Endothelial cell of coronary artery (primary cell): ENCODE results near the gene CNPY2. TPM values are rescaled to one million over a fixed set of nuclear protein-coding genes. Genes with fewer than 3 reads are reported as not detected.

Experiments used
- total RNA-seq: library from RNA; depleted of rRNA; stranded (reverse); fragments of >200 nt; gene quantifications from 2 replicates; pipeline ENCODE4 v1.2.3, GENCODE V29; 2014

Gene CNPY2
- total RNA-seq, result 45.4 and 74.6 TPM in 2 replicates

DNA sequence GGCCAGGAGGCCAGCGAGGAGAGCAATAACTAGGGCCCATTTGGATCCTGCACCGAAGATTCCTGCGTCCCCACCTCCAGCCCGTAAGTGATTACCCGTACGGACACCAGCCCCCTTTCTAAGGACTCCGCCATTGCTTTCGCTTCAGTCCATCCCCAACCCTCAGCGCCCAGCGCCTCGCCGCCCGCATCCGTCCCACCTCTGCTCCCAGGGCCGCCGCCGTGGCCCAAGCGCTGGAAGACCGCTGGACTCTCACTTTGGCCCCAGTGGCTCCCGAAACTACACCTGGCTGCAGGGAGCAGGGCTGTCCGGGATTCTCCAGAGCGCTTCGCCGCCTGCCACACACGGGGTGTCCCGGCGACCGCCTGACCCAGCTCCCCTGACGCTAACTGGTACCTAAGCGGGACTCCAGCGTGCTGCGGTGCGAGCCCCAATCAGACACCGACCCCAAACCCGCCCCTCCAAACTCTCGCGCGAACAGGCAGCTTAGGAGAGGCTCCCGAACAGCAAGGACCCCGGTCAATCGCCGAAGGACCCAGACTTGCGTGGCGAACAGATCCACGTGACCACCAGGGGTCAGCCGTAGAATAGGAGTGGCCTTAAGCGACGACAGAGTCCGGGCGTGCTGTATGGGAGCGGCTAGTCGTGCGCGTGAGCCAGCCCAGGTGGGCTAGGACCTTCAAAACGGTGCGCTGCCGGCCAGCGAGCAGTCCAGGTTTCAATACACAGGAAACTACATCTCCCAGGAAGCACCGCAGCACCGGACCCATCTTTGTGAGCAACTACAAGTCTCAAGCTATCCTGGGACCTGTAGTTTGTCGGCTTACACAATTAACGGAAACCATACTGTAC, at the start of gene CNPY2:
Gene CNPY2 (minus strand): TSS at position 367 of the 852 bp plus-strand sequence. CDS start 771 bp downstream, outside the sequence.

DNA sequence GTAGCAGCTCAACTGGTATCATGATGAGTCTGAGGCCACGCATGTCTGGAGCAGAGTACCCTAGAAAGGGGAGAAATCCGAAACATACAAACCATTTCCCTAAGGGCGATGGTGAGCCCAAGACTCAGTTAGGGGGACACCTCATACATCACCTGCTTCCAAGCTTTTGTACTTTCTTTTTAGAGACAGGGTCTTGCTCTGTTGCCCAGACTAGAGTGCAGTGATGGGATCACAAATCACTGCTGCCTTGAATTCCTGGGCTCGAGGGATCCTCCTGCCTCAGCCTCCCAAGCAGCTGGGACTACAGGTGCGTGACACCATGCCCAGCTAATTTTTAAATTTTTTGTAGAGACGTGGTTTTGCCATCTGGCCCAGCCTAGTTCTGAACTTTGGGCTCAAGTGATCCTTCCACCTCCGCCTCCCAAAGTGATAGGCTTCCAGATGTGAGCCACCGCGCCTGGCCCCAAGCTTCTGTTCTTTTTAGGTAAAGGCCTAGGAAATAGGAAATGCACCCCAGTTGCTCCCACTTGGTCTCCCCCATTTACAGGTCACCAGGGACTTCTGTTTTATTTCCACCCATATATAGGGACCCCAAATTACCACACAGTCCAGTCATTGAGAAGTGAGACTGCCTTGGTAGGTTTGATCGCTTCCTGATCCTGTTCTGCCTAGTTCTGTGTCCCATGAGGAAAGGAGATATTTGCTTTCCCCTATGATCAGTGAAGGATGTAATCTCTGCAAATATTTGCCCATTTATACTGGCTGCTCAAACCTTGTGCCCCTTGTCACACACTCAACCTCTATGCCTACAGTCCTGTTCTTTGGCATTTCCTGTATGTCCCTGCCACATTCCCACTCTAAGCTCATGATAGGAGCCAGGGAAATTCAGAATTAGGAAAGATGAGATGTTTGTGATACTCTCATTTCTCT, 46.6 kb upstream of the CNPY2 start, which contains the start of gene APOF:
Gene APOF (minus strand): TSS at position 728 of the 930 bp plus-strand sequence. CDS start 112 bp downstream, at position 616.

DNA sequence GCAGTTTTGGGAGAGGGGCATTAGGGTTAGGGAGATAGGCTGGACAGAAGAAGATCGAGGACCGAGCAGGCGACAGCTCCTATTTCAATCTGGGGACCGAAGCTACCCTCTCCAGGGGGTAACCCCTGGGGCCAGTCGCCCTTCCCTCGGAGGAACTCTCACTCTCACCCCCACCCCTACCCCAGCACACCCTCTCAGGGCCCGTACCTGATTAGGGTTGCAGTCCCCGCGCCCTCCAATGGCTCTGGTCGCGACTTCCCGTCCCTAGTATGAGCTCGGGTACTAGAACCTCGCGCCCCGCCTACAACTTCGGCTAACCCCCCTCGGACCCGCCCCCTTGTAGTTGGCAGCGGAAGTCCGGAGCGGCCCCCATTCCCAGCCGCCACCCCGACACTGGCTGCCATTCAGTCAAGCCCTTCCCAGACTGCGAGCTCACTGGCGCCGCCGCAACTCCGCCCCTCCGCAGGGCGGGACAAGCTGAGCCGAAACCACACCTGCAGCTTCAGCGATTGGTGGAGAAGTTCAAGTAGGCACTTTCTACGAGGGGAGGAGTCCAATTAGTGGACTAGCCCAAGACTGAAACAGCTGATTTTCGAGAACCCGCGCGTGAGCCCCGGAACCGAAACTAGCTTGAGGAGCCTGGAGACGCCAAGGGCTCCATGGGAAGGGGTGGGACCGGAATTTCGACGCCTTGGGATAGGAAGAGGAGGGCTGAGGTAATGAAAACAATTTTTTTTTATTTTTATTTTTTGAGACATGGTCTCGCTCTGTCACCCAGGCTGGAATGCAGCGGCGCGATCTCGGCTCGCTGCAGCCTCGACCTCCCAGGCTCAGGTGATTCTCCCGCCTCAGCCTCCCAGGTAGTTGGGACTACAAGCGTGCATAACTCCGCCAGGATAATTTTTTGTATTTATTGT, 44.3 kb upstream of the CNPY2 start, which contains the start of gene STAT2:
Gene STAT2 (minus strand): TSS at position 257 of the 917 bp plus-strand sequence. CDS start 3,536 bp downstream, outside the sequence.

DNA sequence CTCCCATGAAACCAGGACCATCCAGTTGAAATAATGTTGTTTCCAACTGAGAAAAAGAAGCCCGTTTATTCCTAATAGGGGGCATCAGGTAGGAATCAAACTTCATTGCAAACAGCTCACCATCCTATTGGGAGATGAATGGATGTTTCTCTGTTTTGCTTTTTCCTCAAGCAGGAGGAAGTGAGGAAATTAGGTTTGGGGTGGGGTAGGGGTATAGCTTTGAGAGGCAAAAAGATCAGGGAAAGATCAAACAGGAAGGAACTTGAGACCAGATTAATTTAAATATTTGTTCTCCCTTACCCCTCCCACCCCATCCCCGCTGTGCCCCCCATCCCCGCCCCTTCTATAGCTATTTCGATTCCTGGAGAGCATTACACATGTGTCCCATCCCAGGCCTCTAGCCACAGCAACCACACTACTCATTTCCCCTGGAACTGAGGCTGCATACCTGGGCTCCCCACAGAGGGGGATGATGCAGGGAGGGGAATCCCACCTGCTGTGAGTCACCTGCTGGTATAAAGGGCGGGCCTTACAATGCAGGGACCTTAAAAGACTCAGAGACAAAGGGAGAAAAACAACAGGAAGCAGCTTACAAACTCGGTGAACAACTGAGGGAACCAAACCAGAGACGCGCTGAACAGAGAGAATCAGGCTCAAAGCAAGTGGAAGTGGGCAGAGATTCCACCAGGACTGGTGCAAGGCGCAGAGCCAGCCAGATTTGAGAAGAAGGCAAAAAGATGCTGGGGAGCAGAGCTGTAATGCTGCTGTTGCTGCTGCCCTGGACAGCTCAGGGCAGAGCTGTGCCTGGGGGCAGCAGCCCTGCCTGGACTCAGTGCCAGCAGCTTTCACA, 22.7 kb upstream of the CNPY2 start, which contains the start of gene IL23A:
Gene IL23A (plus strand): TSS at position 577 of the 850 bp plus-strand sequence. CDS start 161 bp downstream, at position 738.

DNA sequence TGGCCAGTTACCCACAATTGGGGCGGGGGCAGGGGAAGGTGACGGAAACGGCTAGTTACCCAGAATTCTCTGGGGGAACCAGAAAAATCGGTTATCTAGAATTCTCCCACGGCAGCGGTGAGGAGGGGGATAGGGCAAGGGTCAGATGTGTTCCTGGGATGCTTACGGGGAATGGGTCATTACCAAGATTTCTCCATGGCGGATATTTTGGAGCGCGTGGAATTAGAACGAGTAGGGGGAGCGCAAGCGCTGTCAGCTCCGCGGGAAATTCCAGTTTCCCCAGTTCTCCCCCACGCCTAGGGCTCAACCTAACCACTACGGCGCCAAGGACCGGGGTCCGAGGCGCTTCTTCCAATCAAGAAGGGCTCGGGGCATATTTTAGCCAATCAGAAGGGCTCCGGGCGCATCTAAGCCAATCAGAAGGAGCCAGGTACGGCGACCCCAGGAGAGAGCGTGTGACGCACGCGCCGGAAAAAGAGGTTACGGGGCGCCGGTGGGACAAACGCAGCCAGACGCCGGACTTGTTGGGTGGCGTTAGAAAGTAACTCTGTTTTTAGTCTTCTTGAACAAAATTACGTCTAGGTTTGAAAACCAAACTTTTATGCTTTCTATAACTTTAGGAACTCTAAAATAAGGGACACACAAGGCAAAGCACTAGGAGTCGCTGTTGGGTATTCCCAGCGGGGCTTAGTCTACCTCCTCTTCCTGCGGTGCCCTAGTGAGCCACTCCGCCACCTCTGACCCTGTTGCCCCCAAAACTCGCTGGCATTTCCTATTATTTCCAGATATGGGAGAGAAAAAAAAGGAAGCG, 18.1 kb upstream of the CNPY2 start, which contains the start of gene PAN2:
Gene PAN2 (minus strand): TSS at position 322 of the 811 bp plus-strand sequence. CDS start 906 bp downstream, outside the sequence.

DNA sequence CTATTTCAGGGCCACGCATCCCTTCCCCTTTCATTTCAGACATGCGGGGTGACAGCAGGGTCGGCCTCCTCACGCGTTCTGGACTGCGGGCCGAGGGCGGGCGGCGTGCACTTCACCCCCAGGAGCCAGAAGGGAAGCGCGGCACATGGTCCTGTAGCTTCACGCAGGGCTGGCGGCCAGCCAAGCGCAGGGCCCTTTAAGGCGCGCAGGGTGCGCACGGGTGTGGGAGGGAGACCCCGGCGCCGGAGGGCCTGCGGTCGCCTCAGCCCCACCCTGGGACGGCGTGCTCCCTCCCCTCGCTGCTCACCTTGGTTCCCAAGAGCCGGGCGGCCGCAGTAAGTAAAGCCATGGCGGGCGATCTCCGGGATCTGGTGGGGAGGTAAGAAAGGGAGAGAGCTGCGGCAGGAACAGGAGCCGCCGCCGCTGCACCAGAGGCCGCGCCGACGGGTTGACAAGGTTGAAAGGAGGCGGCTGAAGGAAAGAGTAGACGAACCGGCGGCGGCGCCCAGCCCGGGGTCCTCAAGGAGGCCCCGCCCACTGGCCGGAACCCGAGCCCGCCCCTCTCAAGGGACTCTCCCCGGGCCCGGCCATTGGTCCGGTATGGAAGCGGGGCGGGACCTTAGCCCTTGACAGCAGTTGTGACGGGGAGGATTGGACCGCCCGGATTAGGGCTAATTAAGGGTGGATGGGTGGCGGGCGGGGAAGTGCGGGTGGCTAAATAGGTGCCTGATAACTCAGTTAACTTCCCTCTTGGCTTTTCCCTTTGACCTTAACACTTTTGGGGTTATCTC, 15.7 kb downstream of the CNPY2 start, which contains the start of gene CS:
Gene CS (minus strand): TSS at position 478 of the 791 bp plus-strand sequence. CDS start 129 bp downstream, at position 349.

DNA sequence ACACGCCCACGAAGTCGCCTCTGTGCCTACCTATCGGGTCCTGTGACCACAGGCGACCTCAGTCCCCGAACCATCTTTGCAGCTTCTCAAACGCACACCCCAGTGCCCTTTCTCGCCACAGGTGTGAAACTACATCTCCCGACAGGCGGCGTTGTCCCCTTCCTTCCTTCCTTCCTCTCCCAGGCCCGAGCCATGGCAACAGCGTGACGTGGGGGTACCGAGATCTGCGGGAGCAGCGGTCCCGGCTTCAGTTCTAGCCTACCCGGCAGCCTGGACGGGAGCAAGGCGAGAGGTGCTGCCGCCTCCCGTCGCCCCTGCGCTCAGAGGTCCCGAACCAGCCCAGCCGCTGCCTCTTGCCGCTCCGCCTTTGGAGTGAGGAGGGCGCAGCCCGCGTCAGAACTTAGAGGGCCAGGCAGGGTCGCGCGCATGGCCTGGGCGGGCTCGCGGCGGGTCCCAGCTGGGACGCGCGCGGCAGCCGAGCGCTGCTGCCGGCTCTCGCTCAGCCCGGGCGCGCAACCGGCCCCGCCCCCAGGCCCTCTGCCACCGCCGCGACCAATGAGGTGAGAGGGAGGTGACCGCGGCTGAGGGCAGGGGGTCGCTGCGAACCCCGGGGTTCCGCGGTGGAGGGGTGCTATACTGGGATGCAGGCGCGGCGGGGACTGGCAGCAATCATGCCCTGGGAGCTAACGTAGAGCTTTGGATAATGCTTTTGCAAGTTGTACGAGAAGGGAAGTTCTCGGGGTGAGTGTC, 48.9 kb downstream of the CNPY2 start, which contains the start of gene COQ10A:
Gene COQ10A (plus strand): TSS at position 250 of the 750 bp plus-strand sequence. CDS start 177 bp downstream, at position 427.

Other genes with a start within 250 kb of the CNPY2 start
- gene ERBB3, start 235.8 kb downstream of the CNPY2 start, total RNA-seq, result 0.18 TPM in 1 of 2 replicates, not detected in the other
- gene PA2G4, start 211.4 kb downstream of the CNPY2 start, total RNA-seq, result 192 and 236 TPM in 2 replicates
- gene RPL41, start 199.4 kb downstream of the CNPY2 start, total RNA-seq, result 3,974 and 4,205 TPM in 2 replicates
- 5.1 and 6.2 TPM in 2 replicates for gene ZC3H10, start 197.7 kb downstream of the CNPY2 start, total RNA-seq
- 227 and 255 TPM in 2 replicates for gene ESYT1, start 187.7 kb downstream of the CNPY2 start, total RNA-seq
- 83.9 and 94.6 TPM in 2 replicates for gene MYL6B, start 163.4 kb downstream of the CNPY2 start, total RNA-seq
- gene MYL6, start 157.6 kb downstream of the CNPY2 start, total RNA-seq, result 4,931 and 5,496 TPM in 2 replicates
- 42.2 and 53.4 TPM in 2 replicates for gene SMARCC2, start 126.5 kb downstream of the CNPY2 start, total RNA-seq
- 103 and 144 TPM in 2 replicates for gene RNF41, start 94.1 kb downstream of the CNPY2 start, total RNA-seq
- 22.6 and 29.8 TPM in 2 replicates for gene NABP2, start 91.6 kb downstream of the CNPY2 start, total RNA-seq
- not detected in 2 replicates for gene SLC39A5, start 85.9 kb downstream of the CNPY2 start, total RNA-seq
- gene ANKRD52, start 57.6 kb downstream of the CNPY2 start, total RNA-seq, result 16.0 and 22.5 TPM in 2 replicates
- 5.5 and 6.3 TPM in 2 replicates for gene COQ10A, start 49.0 kb downstream of the CNPY2 start, total RNA-seq
- 115 and 136 TPM in 2 replicates for gene CS, start 15.7 kb downstream of the CNPY2 start, total RNA-seq
- gene PAN2, start 18.0 kb upstream of the CNPY2 start, total RNA-seq, result 9.3 and 21.7 TPM in 2 replicates
- gene IL23A, start 22.9 kb upstream of the CNPY2 start, total RNA-seq, result not detected in 2 replicates
- gene STAT2, start 44.1 kb upstream of the CNPY2 start, total RNA-seq, result 56.8 and 68.1 TPM in 2 replicates
- gene APOF, start 46.9 kb upstream of the CNPY2 start, total RNA-seq, result not detected in 2 replicates
- 7.7 and 13.3 TPM in 2 replicates for gene TIMELESS, start 133.4 kb upstream of the CNPY2 start, total RNA-seq
- gene MIP, start 138.7 kb upstream of the CNPY2 start, total RNA-seq, result not detected in 2 replicates
- 1.0 and 1.3 TPM in 2 replicates for gene SPRYD4, start 152.6 kb upstream of the CNPY2 start, total RNA-seq
- under 0.01 and 0.18 TPM in 2 replicates for gene GLS2, start 172.2 kb upstream of the CNPY2 start, total RNA-seq
- 25.3 and 32.6 TPM in 2 replicates for gene RBMS2, start 205.8 kb upstream of the CNPY2 start, total RNA-seq